T-helper 1 cell (primary cell): ENCODE measurements around the gene TTYH1.
A peak's percentile ranks its signal among the peaks of the same experiment; 100 is the strongest.

Experiments
- DNase-seq, 5 donors: peaks; one replicate each; pipeline ENCODE4 v3.0.0-alpha.2; 2012 to 2020

The TTYH1 gene

GRCh38 chr19:54424660-54425381 lies 9.6 kb downstream of the TTYH1 start:
- no peak for DNase-seq

- DNase-seq: no peak
These were observed 10.1 kb downstream of the TTYH1 start for GRCh38 chr19:54425382-54425723.

- no peak for DNase-seq
These were observed 11.1 kb downstream of the TTYH1 start for GRCh38 chr19:54426291-54426931.

- DNase-seq: no peak
These were observed 12.3 kb downstream of the TTYH1 start for GRCh38 chr19:54427586-54427985.

- no peak for DNase-seq
These were observed 13.3 kb downstream of the TTYH1 start for GRCh38 chr19:54428323-54429175.

GRCh38 chr19:54429176-54429495 lies 13.9 kb downstream of the TTYH1 start:
- DNase-seq: no peak

- no peak for DNase-seq
These were observed 14.4 kb downstream of the TTYH1 start for GRCh38 chr19:54429545-54430227.

- DNase-seq: peak in 2 of 5 donors; percentile 33 to 36
These were observed 15.3 kb downstream of the TTYH1 start for GRCh38 chr19:54430306-54431254.

- DNase-seq: no peak
These were observed 16.1 kb downstream of the TTYH1 start for GRCh38 chr19:54431255-54431838.

- DNase-seq: no peak
These were observed 17.0 kb downstream of the TTYH1 start for GRCh38 chr19:54432144-54432738.

- no peak for DNase-seq
These were observed 18.4 kb downstream of the TTYH1 start for GRCh38 chr19:54433697-54434096.

- no peak for DNase-seq
These were observed 19.0 kb downstream of the TTYH1 start for GRCh38 chr19:54434112-54434872.

- no peak for DNase-seq
These were observed 19.6 kb downstream of the TTYH1 start for GRCh38 chr19:54434873-54435214.

GRCh38 chr19:54435551-54436016 lies 20.3 kb downstream of the TTYH1 start:
- DNase-seq: no peak

GRCh38 chr19:54436031-54436523 lies 20.8 kb downstream of the TTYH1 start:
- DNase-seq: no peak

GRCh38 chr19:54436628-54437252 lies 21.5 kb downstream of the TTYH1 start:
- no peak for DNase-seq

- DNase-seq: no peak
These were observed 24.0 kb downstream of the TTYH1 start for GRCh38 chr19:54439174-54439851.

- DNase-seq: no peak
These were observed 25.4 kb downstream of the TTYH1 start for GRCh38 chr19:54440641-54441040.

- no peak for DNase-seq
These were observed 29.5 kb downstream of the TTYH1 start for GRCh38 chr19:54444737-54445136.
